GM12872 (cell line): ENCODE data around the gene SAMD8.

Experiments used
- CTCF ChIP-seq: IDR thresholded peaks from 3 replicates; pipeline ENCODE4 v1.5.1; 2011; ENCODE audit warnings: low read depth, mild to moderate bottlenecking, low read length, moderate library complexity; ENCODE audit not compliant: insufficient read depth

Gene SAMD8

GRCh38 chr10:75074711-75075445 lies 36.6 kb upstream of the SAMD8 start:
- no peak for TF ChIP-seq CTCF

- TF ChIP-seq CTCF, result no peak
Measured at GRCh38 chr10:75076348-75076747, 35.1 kb upstream of the SAMD8 start.

- TF ChIP-seq CTCF, result no peak
Measured at GRCh38 chr10:75079436-75080083, 31.9 kb upstream of the SAMD8 start.

GRCh38 chr10:75080554-75080953 lies 30.9 kb upstream of the SAMD8 start:
- TF ChIP-seq CTCF, result no peak

- no peak for TF ChIP-seq CTCF
Measured at GRCh38 chr10:75081379-75081778, 30.1 kb upstream of the SAMD8 start.

GRCh38 chr10:75083972-75084833 lies 27.3 kb upstream of the SAMD8 start:
- TF ChIP-seq CTCF, result no peak

GRCh38 chr10:75084834-75085384 lies 26.5 kb upstream of the SAMD8 start:
- no peak for TF ChIP-seq CTCF
